GM21619 (cell line): ENCODE results near the gene HDHD2.
"Not testable (repeated sequence)": the region's sequence is repeated elsewhere in the genome, so short reads cannot be mapped to it uniquely, and the experiment has no call there.

Experiments
- ATAC-seq: cut with Tn5 transposase; IDR thresholded peaks from one replicate; pipeline ENCODE4 v1.9.1; 2021; ENCODE audit not compliant: unreplicated experiment

HDHD2 gene

DNA sequence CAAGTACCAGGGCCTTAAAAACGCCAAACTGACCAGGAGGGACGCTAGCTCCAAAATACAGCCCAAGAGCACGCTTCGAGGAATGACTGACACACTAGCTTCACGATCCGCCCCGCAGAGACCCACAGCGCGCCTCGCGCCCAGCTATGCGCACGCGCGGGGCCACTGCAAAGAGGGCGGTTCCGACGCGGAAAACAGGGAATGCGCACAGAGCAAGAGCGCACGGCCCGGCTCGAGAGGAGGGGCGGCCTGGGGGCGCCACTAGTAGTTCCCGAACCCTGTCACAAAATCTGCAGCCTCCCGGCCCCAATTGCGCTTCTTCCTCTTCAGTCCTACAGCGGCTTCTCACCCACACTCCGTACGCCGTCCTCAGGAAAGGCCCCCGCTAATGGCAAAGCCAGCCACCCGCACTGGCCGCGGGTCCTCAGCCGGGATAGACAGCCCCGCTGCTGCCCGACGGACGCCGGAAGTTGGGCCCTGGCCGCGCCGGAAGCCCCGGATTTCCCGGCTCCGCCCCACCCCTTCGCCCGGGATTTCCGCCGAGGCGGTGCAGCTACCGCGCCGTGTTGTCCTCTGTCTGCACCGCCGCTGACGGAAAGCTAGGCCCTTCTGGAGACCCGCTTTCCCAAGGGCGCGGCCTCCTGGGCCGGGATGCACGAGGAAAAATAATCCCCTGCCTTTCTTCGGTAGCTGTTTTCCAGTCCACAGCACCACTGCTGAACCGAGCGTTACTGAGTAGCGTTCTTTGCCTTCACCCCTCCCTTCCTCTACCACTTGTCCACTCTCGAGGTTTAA, at the start of gene HDHD2:
TSS of gene HDHD2 (minus strand) at position 472 of the 795 bp plus-strand sequence. CDS start 14,061 bp downstream, outside the sequence.
- ATAC-seq, result peak; percentile 92

- not testable (repeated sequence) for ATAC-seq
These were observed 45.7 kb upstream of the HDHD2 start for GRCh38 chr18:47195961-47196360.

GRCh38 chr18:47191961-47192360, 41.7 kb upstream of the HDHD2 start:
- no peak for ATAC-seq

- ATAC-seq, result no peak
These were observed 37.4 kb upstream of the HDHD2 start for GRCh38 chr18:47187721-47188120.

DNA sequence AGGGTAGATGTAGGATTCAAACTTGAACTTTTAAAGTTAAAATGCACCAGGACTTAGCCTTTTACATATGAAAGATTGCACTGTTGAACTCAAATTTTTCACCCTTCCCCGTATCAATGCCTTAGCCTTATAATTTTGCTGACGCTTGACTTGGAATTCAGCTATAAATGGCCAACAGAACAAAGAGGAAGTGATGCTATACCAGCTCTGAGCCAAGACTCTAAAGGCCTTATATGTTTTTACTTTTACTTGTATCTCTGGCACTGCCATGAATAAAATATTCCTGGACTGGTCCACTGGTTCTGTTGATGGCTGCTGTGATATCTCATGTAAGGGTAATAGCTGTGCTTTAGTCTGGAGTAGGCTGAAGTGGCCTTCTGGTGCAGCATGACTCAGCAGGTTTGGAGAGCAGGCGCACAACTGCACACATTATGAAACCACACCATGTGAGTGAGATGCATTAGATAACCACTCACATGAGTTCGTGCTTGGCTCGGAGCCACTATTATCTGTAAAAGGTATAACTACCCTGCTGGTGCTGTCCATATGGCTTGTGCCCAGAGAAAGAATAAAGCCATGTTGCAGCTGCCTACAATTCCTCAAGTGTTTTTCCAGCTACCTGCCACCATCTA, 34.2 kb upstream of the HDHD2 start:
- no peak for ATAC-seq

DNA sequence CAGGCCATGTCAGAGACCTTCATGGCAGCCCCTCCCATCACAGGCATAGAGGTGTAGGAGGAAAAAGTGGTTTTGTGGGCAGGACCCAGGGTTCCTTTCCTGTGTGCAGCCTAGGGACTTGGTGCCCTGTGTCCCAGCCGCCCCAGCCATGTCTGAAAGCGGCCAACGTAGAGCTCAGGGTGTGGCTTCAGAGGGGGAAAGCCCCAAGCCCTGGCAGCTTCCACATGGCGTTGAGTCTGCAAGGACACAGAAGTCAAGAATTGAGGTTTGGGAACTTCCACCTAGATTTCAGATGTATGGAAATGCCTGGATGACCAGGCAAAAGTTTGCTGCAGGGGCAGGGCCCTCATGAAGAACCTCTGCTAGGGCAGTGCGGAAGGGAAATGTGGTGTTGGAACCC, 31.9 kb upstream of the HDHD2 start:
- not testable (repeated sequence) for ATAC-seq

- no peak for ATAC-seq
These were observed 30.5 kb upstream of the HDHD2 start for GRCh38 chr18:47180765-47181164.

DNA sequence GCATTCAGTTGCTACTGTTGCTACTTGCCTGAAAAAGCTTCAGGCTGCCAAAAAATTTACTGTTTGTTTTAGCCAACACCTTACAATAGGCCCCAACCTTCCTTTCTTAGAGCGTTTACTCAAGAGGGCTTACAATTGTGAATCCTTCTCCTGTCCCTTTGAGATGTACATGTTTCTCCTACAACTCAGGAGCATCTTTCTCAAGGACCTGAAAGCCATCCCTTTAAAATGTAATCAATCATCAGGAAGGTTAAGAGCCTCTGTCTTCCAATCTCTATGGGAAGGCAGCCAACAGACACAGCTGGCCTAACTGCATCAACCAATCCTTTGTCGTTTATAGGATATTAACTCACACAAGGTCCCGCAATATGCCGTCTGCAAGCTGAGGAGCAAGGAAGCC, 29.2 kb upstream of the HDHD2 start:
- no peak for ATAC-seq

DNA sequence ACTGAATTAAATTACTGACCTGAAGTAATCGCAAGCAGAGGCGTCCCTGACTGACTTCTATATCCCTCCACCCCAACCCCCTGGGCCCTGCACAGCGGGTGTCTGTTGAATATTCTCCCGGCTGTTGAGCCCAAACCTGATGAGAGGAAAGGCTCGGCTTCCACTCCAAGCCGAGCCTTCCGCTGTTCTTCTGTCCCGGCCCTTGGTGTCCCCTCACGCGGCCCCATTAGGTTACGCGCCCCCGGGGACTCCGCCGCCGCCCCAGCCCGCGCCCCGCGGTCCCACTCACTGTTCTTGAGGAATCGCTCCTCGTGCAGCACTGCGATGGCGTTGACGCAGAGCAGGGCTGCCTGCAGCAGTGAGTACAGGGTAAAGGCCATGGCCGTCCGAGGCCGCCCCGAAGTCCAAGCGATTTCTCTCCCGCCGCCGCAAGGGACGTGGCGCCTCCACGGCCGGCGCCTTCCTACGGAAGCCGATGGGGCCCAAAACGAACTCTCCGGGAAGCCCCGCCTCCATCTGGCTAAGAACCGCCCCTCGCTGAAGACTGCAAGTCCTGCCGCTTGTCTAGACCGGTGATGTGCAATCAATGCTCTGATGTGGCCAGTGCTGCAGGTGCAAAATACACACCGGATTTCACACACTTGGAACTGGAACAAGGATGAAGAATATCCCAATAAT, 25.7 kb upstream of the HDHD2 start, which contains the start of gene IER3IP1:
TSS of gene IER3IP1 (minus strand) at position 467 of the 678 bp plus-strand sequence. CDS start at position 380, 87 bp downstream.
- ATAC-seq, result peak; percentile 82

GRCh38 chr18:47175283-47175897, 25.1 kb upstream of the HDHD2 start:
- ATAC-seq, result peak; percentile 12

- ATAC-seq, result no peak
These were observed 24.3 kb upstream of the HDHD2 start for GRCh38 chr18:47174545-47175116.

DNA sequence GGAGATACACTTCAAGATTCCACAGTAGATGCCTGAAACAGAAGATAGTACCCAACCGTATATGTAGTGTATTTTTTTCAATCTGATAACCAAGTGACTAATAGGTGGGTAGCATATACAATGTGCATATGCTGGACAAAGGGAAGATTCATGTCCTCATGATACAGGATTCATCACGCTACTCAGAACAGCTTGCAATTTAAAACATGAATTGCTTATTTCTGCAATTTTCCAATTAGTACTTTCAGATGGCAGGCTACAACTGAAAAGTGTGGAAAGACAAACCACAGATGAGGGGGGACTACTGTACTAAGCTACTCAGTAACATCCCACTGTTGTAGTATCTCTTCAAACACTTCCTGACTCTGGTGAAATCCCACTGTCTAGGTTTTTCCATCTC, 22.2 kb upstream of the HDHD2 start:
- ATAC-seq, result no peak

DNA sequence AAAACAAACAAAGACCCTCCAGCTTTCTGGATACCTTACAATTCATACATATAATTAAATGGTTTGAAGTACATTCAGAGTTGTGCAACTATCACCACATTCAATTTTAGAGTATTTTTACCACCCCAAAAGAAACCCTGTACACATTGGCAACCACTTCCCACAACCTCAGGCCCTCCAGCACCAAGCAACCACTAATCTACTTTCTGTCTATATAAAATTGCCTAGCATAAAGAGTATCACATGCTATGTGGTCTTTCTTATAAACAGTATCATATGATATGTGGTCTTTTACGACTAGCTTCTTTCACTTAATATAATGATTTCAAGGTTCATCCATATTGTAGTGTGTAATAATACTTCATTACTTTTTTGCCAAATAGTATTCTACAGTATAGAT, 18.6 kb upstream of the HDHD2 start:
- ATAC-seq, result no peak

DNA sequence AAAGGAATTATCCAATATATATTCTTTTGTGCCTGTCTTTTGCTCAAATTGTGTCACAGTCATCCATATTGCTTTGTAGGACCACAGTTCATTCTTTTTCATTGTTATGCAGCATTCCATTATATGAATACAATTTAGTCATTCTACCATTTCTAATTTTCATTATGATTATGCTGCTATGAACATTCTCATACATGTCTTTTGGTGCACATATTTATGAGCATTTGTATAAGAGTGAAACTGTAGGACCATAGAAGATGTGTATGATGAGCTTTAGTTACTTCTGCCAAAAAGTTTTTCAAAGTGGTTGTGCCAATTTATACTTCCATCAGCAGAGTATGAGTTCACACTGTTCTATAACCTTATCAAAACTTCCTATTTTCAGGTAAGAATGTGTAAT, 18.2 kb upstream of the HDHD2 start:
- no peak for ATAC-seq

DNA sequence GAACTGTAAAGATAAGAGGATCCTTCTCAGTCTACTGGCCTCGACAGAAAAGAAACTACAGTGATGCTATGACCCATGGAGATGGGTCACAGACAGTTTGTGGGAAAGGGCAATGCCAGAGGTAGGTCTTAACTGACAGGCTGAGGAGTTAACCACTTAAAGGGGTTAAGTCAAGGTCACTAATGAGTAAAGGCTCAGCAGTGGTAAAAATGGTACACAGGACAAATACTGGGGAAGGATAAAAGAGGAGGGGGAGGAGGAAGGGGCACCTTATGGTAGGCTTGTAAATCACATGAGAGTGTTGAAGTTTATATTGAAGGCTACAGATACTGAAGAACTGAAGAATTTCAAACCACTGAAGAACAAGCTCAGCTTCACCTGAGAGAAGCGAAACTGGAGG, 16.0 kb upstream of the HDHD2 start:
- ATAC-seq, result no peak

DNA sequence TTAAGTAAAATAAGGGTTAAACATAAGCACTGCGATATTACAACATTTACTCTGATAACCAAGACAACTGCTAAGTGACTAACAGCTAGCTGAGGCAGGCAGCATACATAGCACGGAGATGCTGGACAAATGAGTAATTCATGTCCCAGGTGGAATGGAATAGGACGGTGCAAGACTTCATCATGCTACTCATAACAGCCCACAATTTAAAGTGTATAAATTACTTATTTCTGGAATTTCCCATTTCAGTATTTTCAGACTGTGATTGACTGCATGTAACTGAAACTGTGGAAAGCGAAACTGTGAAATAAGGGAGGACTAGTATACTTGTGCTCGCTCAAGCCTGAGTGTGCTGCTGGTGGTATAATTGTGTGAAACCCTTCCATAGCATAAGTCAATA, 12.9 kb upstream of the HDHD2 start:
- peak; percentile 78 for ATAC-seq

DNA sequence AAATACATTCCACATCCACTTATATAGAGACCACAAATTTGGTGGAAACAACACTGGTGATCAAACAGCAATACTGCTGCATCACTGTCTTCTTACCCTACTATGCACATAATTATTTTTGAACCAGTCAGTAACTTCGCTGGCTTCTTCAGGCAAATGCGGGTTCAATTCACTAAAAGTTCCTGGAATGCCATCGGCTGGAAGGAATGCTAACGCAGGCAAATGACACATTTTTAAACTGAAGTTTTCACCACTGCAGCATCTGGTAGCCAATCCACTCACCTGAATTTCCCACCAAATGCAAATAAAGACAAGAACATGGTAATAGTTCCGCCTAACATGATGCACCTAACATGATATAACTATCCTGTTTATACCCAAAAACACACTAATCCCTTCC, 10.0 kb upstream of the HDHD2 start:
- ATAC-seq, result no peak

DNA sequence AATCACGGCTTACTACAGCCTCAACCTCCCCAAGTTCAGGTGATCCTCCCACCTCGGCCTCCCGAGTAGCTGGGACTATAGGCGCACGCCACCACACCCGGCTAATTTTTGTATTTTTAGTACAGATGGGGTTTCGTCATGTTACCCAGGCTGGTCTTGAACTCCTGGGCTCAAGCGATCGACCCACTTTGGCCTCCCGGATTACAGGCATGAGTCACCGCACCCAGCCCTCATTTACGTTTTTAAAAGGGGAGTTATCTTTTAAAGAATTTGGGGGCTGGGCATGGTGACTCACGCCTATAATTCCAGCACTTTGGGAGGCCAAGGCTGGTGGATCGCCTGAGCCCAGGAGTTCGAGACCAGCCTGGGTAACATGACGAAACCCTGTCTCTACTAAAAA, 8.1 kb upstream of the HDHD2 start:
- ATAC-seq, result not testable (repeated sequence)

- ATAC-seq, result no peak
These were observed 1.1 kb upstream of the HDHD2 start for GRCh38 chr18:47151439-47151838.

DNA sequence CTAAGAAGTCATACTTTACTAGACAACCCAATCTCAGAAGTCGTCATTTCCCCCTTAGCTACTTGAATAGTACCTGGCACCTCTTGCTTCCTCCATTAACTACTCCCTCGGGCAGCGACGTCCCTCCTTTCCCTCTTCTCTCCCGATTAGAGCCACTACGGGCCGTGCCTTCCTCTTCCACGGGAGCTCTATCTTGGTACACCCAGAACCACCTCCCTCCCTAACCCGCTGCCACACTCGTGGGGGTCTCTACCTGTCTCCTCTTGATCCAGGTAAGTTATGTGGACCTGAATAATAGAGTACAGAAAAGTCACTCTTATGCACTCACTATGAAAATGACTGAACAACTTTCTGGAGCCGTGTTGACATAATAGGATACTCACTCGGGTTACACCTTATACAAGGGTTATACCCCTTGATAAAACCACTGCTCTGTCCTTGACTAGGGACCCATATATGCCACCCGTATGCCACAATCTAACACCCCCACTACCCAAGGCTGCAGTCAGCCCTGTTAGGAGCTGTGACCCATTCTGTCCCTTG, 595 bp upstream of the HDHD2 start:
- no peak for ATAC-seq
